Fibroblast of skin of scalp (primary cell): ENCODE results near the gene CAMTA1.

Experiments used
- DNase-seq: peaks from one replicate; pipeline ENCODE4 v3.0.0-alpha.2; 2013

Gene CAMTA1

GRCh38 chr1:7352364-7352763 lies 567.1 kb downstream of the CAMTA1 start:
- no peak for DNase-seq

GRCh38 chr1:7352974-7353373 lies 567.7 kb downstream of the CAMTA1 start:
- no peak for DNase-seq

- DNase-seq: no peak
Observed at GRCh38 chr1:7355646-7356045, 570.4 kb downstream of the CAMTA1 start.

GRCh38 chr1:7356079-7356478 lies 570.8 kb downstream of the CAMTA1 start:
- no peak for DNase-seq

- no peak for DNase-seq
Observed at GRCh38 chr1:7358425-7358824, 573.2 kb downstream of the CAMTA1 start.

GRCh38 chr1:7360526-7360925 lies 575.3 kb downstream of the CAMTA1 start:
- DNase-seq: no peak

- no peak for DNase-seq
Observed at GRCh38 chr1:7362947-7363346, 577.7 kb downstream of the CAMTA1 start.

- DNase-seq: no peak
Observed at GRCh38 chr1:7363450-7363849, 578.2 kb downstream of the CAMTA1 start.

- no peak for DNase-seq
Observed at GRCh38 chr1:7365706-7366105, 580.5 kb downstream of the CAMTA1 start.

- DNase-seq: peak; percentile 29
Observed at GRCh38 chr1:7366286-7366954, 581.2 kb downstream of the CAMTA1 start.

- no peak for DNase-seq
Observed at GRCh38 chr1:7366955-7367665, 581.9 kb downstream of the CAMTA1 start.

GRCh38 chr1:7369866-7370265 lies 584.6 kb downstream of the CAMTA1 start:
- no peak for DNase-seq

- no peak for DNase-seq
Observed at GRCh38 chr1:7371926-7372325, 586.7 kb downstream of the CAMTA1 start.

GRCh38 chr1:7372477-7373120 lies 587.3 kb downstream of the CAMTA1 start:
- no peak for DNase-seq

GRCh38 chr1:7373251-7373650 lies 588.0 kb downstream of the CAMTA1 start:
- no peak for DNase-seq

- no peak for DNase-seq
Observed at GRCh38 chr1:7373876-7374562, 588.8 kb downstream of the CAMTA1 start.

- no peak for DNase-seq
Observed at GRCh38 chr1:7374563-7375160, 589.4 kb downstream of the CAMTA1 start.

- DNase-seq: no peak
Observed at GRCh38 chr1:7375329-7375728, 590.1 kb downstream of the CAMTA1 start.

GRCh38 chr1:7375781-7376660 lies 590.8 kb downstream of the CAMTA1 start:
- DNase-seq: no peak

GRCh38 chr1:7376676-7377075 lies 591.4 kb downstream of the CAMTA1 start:
- no peak for DNase-seq

- DNase-seq: no peak
Observed at GRCh38 chr1:7378346-7379130, 593.3 kb downstream of the CAMTA1 start.
